HCT116 (cell line): ENCODE results near the gene INS. TPM values are rescaled to one million over a fixed set of nuclear protein-coding genes. Genes with fewer than 3 reads are reported as not detected.

Experiments used
- ATAC-seq: fragments of 200-7000 bp; cut with Tn5 transposase; 2 replicates; pipeline ENCODE4 v1.9.1; 2020; ENCODE audit warnings: mild to moderate bottlenecking, moderate library complexity
- BruUV-seq: library from RNA; stranded (reverse); fragments of 400-500 nt; replicated peaks from 2 replicates; lab custom pipeline; 2021; lab: Mats Ljungman, UMichigan
- CTCF ChIA-PET: fragments of 300-600 bp; sonication (Branson Sonifier 250); formaldehyde crosslinking; loops from one replicate; lab custom pipeline; 2021; ENCODE audit warnings: antibody characterized with exemption; lab: Charles Lee
- POLR2A ChIA-PET: fragments of 300-600, 350-600 bp; sonication (Branson Sonifier 250); formaldehyde crosslinking; loops from one replicate; lab custom pipeline; 2021; ENCODE audit warnings: antibody characterized with exemption; lab: Charles Lee
- RAD21 ChIA-PET, 2 experiments: fragments of 300-600 bp; sonication (Branson Sonifier 250); formaldehyde crosslinking; loops; one replicate each; lab custom pipeline; 2023; ENCODE audit warnings: low total read pairs in 2 of 2; ENCODE audit not compliant: uncharacterized antibody in 2 of 2, unreplicated experiment in 2 of 2, low non-redundant PET in 1 of 2; lab: Charles Lee
- DNase-seq: peaks from one replicate; pipeline ENCODE4 v3.0.0-alpha.2; 2010; ENCODE audit warnings: low read depth, low spot score
- H2AFZ ChIP-seq: fragments of 200-600 bp; shearing (Covaris generic), sonication (generic); 2 replicates; pipeline ENCODE4 v1.6.1; 2017; ENCODE audit warnings: low read depth, mixed run types, mixed read lengths, antibody characterized with exemption, low read length; ENCODE audit not compliant: poor library complexity, severe bottlenecking
- H3K27ac ChIP-seq: 2 replicates; pipeline ENCODE4 v1.5.1; 2012; ENCODE audit warnings: low read depth, low read length
- H3K27me3 ChIP-seq: fragments of 200-600 bp; sonication (generic); 2 replicates; pipeline ENCODE4 v1.6.1; 2016; ENCODE audit warnings: mixed run types, low read length, mixed read lengths; ENCODE audit not compliant: insufficient read depth
- H3K36me3 ChIP-seq, 2 experiments: fragments of 200-500 bp in 1 of 2; fragments of 200-600 bp in 1 of 2; sonication (Bioruptor generic) in 1 of 2; sonication (generic) in 1 of 2; 2 replicates each; pipeline versions ENCODE4 v1.5.1 to v1.6.1; 2014 to 2016; ENCODE audit warnings: low read length in 2 of 2, inconsistent platforms in 1 of 2, mixed read lengths in 1 of 2, mixed run types in 1 of 2; ENCODE audit not compliant: insufficient read depth in 2 of 2, control insufficient read depth in 1 of 2
- H3K4me1 ChIP-seq, 2 experiments: fragments of 200-600 bp in 1 of 2; sonication (generic) in 1 of 2; 2 replicates each; pipeline versions ENCODE4 v1.5.1 to v1.6.1; 2012 to 2017; ENCODE audit warnings: low read length in 2 of 2, inconsistent platforms in 1 of 2, mild to moderate bottlenecking in 1 of 2, mixed read lengths in 1 of 2, mixed run types in 1 of 2, moderate library complexity in 1 of 2; ENCODE audit not compliant: insufficient read depth in 2 of 2, control insufficient read depth in 1 of 2
- H3K4me2 ChIP-seq: fragments of 200-600 bp; sonication (generic); 2 replicates; pipeline ENCODE4 v1.6.1; 2017; ENCODE audit warnings: mixed run types, low read length, mixed read lengths
- H3K4me3 ChIP-seq, 2 experiments: fragments of 200-600 bp in 1 of 2; sonication (generic) in 1 of 2; replicated peaks in 1 of 2; 2 replicates each; pipeline ENCODE4 v1.5.1; 2011 to 2016; ENCODE audit warnings: low read length in 2 of 2, control low read depth in 1 of 2, low read depth in 1 of 2, mild to moderate bottlenecking in 1 of 2, mixed read lengths in 1 of 2, mixed run types in 1 of 2
- H3K79me2 ChIP-seq: fragments of 200-600 bp; sonication (generic); 2 replicates; pipeline ENCODE4 v1.6.1; 2017; ENCODE audit warnings: mild to moderate bottlenecking, mixed run types, low read length, moderate library complexity, mixed read lengths; ENCODE audit not compliant: insufficient read depth
- H3K9ac ChIP-seq: fragments of 200-600 bp; sonication (generic); 2 replicates; pipeline ENCODE4 v1.6.1; 2016; ENCODE audit warnings: low read length, mixed read lengths
- H3K9me2 ChIP-seq: fragments of 200-600 bp; sonication (generic), shearing (Covaris generic); 2 replicates; pipeline ENCODE4 v1.6.1; 2017; ENCODE audit warnings: mixed run types, mild to moderate bottlenecking, moderate library complexity; ENCODE audit not compliant: insufficient read depth
- H3K9me3 ChIP-seq, 2 experiments: fragments of 200-500 bp in 1 of 2; fragments of 200-600 bp in 1 of 2; sonication (Bioruptor generic) in 1 of 2; sonication (generic) in 1 of 2; 2 replicates each; pipeline ENCODE4 v1.6.1; 2014 to 2017; ENCODE audit warnings: low read length in 2 of 2, mixed read lengths in 2 of 2, inconsistent platforms in 1 of 2, low read depth in 1 of 2, mild to moderate bottlenecking in 1 of 2, mixed run types in 1 of 2, moderate library complexity in 1 of 2; ENCODE audit not compliant: control insufficient read depth in 1 of 2, insufficient read depth in 1 of 2
- H4K20me1 ChIP-seq: fragments of 200-600 bp; sonication (generic), shearing (Covaris generic); 2 replicates; pipeline ENCODE4 v1.6.1; 2017; ENCODE audit warnings: mixed run types, mild to moderate bottlenecking, moderate library complexity; ENCODE audit not compliant: insufficient read depth
- CBX3 ChIP-seq: IDR thresholded peaks from 2 replicates; pipeline ENCODE4 v1.6.1; 2012; ENCODE audit warnings: low read depth
- CEBPB ChIP-seq: IDR thresholded peaks from 2 replicates; pipeline ENCODE4 v1.6.1; 2012; ENCODE audit warnings: low read depth
- ELF1 ChIP-seq: IDR thresholded peaks from 2 replicates; pipeline ENCODE4 v1.6.1; 2012; ENCODE audit warnings: low read depth, borderline replicate concordance
- EZH2 ChIP-seq: fragments of 200-600 bp; sonication (generic); IDR thresholded peaks from 2 replicates; pipeline ENCODE4 v1.6.1; 2017; ENCODE audit warnings: antibody characterized with exemption, mixed run types
- EZH2phosphoT487 ChIP-seq: fragments of 200-600 bp; IDR thresholded peaks from 2 replicates; pipeline ENCODE4 v1.6.1; 2018; ENCODE audit warnings: antibody characterized with exemption, borderline replicate concordance
- FOSL1 ChIP-seq: IDR thresholded peaks from 2 replicates; pipeline ENCODE4 v1.6.1; 2012; ENCODE audit warnings: low read depth
- JUND ChIP-seq: IDR thresholded peaks from 2 replicates; pipeline ENCODE4 v1.6.1; 2012
- POLR2A ChIP-seq: IDR thresholded peaks from 2 replicates; pipeline ENCODE4 v1.7.0; 2011; ENCODE audit warnings: borderline replicate concordance; ENCODE audit not compliant: insufficient read depth, insufficient read length; ENCODE audit errors: extremely low read depth
- POLR2AphosphoS5 ChIP-seq: IDR thresholded peaks from 2 replicates; pipeline ENCODE4 v1.6.1; 2011; ENCODE audit warnings: mild to moderate bottlenecking, low read depth, low read length, moderate library complexity
- RAD21 ChIP-seq: IDR thresholded peaks from 2 replicates; pipeline ENCODE4 v1.6.1; 2012; ENCODE audit warnings: low read depth, mild to moderate bottlenecking
- SIN3A ChIP-seq: IDR thresholded peaks from 2 replicates; pipeline ENCODE4 v1.6.1; 2012; ENCODE audit warnings: low read depth
- TCF7L2 ChIP-seq: IDR thresholded peaks from 2 replicates; pipeline ENCODE4 v1.7.0; 2011; ENCODE audit warnings: borderline replicate concordance, inconsistent platforms; ENCODE audit not compliant: insufficient read depth, insufficient read length; ENCODE audit errors: extremely low read depth
- YY1 ChIP-seq: IDR thresholded peaks from 2 replicates; pipeline ENCODE4 v1.6.1; 2011; ENCODE audit warnings: low read length, low read depth, moderate library complexity, mild to moderate bottlenecking; ENCODE audit not compliant: insufficient replicate concordance; ENCODE audit errors: extremely low read depth
- ZFX ChIP-seq: fragments of 450-650 bp; IDR thresholded peaks from 2 replicates; pipeline ENCODE4 v1.6.1; 2017
- intact Hi-C: fragments of 100-400 bp; cut with micrococcal nuclease; formaldehyde crosslinking; loops from 2 replicates; pipeline ENCODE4 v1.10.0; 2022
- total RNA-seq: library from RNA; stranded (reverse); gene quantifications from one replicate; pipeline ENCODE4 v1.2.1, GENCODE V29; 2021; ENCODE audit not compliant: unreplicated experiment
- TF ChIP-seq, protein P1 (sequence below): IDR thresholded peaks from 2 replicates; pipeline ENCODE4 v1.6.1; 2012
- TF ChIP-seq, protein P2 (sequence below): IDR thresholded peaks from 2 replicates; pipeline ENCODE4 v1.6.1; 2012
- TF ChIP-seq, protein P3 (sequence below): IDR thresholded peaks from 2 replicates; pipeline ENCODE4 v1.6.1; 2012; ENCODE audit warnings: low read depth
- TF ChIP-seq, protein P4 (sequence below): IDR thresholded peaks from 2 replicates; pipeline ENCODE4 v1.6.1; 2011; ENCODE audit warnings: mild to moderate bottlenecking, low read length, moderate library complexity; ENCODE audit not compliant: insufficient replicate concordance; ENCODE audit errors: extremely low read depth

Gene INS
- total RNA-seq, 1 experiment from 2014 or later = 0.44 TPM

DNA sequence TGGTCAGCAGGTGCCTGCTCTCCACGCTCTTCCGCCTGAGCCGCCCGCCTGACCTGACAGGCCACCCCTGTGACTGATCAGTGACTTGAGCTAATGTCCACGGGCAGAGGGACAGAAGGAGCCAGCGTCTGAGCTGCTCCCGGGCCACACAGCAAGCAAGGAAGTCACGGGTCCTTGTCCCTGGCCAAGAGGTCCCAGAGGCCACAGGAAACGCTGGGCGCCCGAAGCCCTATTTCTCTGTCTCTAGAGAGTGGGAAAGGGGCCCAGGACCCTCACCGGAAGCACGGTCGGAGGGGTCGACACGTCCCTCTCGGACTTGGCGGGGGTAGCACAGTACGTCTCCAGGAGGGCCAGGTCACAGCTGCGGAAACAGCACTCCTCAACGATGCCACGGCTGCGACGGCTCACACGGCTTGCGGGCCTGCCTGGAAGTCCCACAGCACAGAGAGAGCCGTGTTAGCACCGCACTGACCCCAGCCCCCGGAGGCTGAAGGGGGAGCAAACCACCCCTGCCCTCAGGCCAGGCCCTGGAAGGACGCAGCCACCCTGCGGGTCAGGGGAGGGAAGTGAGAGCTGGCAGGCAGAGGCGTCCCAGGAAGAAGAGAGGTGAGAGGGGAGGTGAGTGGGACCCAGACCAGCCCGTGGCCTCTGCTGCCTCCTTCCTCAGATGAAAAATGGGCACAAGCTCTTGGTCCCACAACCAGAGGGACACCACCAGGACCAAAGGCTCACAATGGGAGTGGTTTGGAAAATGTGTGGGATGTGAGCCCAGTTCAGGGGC is 27.6 kb downstream of the INS start:
- TF ChIP-seq POLR2AphosphoS5 = no peak
- TF ChIP-seq POLR2A = no peak
- TF ChIP-seq SIN3A = no peak
- TF ChIP-seq TCF7L2 = no peak
- no peak for TF ChIP-seq RAD21
- no peak for TF ChIP-seq EZH2
- TF ChIP-seq ELF1 = no peak
- TF ChIP-seq, protein P1, sequence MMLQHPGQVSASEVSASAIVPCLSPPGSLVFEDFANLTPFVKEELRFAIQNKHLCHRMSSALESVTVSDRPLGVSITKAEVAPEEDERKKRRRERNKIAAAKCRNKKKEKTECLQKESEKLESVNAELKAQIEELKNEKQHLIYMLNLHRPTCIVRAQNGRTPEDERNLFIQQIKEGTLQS = no peak
- no peak for TF ChIP-seq YY1
- no peak for TF ChIP-seq ZFX
- TF ChIP-seq CBX3 = no peak
- TF ChIP-seq, protein P2, sequence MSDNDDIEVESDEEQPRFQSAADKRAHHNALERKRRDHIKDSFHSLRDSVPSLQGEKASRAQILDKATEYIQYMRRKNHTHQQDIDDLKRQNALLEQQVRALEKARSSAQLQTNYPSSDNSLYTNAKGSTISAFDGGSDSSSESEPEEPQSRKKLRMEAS = no peak
- TF ChIP-seq EZH2phosphoT487 = no peak
- TF ChIP-seq JUND = no peak
- no peak for TF ChIP-seq FOSL1
- TF ChIP-seq, protein P3, sequence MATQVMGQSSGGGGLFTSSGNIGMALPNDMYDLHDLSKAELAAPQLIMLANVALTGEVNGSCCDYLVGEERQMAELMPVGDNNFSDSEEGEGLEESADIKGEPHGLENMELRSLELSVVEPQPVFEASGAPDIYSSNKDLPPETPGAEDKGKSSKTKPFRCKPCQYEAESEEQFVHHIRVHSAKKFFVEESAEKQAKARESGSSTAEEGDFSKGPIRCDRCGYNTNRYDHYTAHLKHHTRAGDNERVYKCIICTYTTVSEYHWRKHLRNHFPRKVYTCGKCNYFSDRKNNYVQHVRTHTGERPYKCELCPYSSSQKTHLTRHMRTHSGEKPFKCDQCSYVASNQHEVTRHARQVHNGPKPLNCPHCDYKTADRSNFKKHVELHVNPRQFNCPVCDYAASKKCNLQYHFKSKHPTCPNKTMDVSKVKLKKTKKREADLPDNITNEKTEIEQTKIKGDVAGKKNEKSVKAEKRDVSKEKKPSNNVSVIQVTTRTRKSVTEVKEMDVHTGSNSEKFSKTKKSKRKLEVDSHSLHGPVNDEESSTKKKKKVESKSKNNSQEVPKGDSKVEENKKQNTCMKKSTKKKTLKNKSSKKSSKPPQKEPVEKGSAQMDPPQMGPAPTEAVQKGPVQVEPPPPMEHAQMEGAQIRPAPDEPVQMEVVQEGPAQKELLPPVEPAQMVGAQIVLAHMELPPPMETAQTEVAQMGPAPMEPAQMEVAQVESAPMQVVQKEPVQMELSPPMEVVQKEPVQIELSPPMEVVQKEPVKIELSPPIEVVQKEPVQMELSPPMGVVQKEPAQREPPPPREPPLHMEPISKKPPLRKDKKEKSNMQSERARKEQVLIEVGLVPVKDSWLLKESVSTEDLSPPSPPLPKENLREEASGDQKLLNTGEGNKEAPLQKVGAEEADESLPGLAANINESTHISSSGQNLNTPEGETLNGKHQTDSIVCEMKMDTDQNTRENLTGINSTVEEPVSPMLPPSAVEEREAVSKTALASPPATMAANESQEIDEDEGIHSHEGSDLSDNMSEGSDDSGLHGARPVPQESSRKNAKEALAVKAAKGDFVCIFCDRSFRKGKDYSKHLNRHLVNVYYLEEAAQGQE = no peak
- TF ChIP-seq, protein P4, sequence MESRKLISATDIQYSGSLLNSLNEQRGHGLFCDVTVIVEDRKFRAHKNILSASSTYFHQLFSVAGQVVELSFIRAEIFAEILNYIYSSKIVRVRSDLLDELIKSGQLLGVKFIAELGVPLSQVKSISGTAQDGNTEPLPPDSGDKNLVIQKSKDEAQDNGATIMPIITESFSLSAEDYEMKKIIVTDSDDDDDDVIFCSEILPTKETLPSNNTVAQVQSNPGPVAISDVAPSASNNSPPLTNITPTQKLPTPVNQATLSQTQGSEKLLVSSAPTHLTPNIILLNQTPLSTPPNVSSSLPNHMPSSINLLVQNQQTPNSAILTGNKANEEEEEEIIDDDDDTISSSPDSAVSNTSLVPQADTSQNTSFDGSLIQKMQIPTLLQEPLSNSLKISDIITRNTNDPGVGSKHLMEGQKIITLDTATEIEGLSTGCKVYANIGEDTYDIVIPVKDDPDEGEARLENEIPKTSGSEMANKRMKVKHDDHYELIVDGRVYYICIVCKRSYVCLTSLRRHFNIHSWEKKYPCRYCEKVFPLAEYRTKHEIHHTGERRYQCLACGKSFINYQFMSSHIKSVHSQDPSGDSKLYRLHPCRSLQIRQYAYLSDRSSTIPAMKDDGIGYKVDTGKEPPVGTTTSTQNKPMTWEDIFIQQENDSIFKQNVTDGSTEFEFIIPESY = no peak
- no peak for TF ChIP-seq CEBPB
- no peak overlapping the region for H3K4me3 ChIP-seq
- H3K27ac ChIP-seq = no peak overlapping the region
- CTCF ChIA-PET = no interaction called here
- RAD21 ChIA-PET = no interaction called here
- no peaks in the 10 kb centered on the region for H3K27me3 ChIP-seq
- ATAC-seq = no peak
- POLR2A ChIA-PET = no interaction called here
- peaks cover 0 to 16% of the 10 kb centered on the region in 2 experiments; a peak in 2 of 4 replicates for H3K4me1 ChIP-seq
- BruUV-seq = no TSS peak
- no peak overlapping the region for H2AFZ ChIP-seq
- H3K9me3 ChIP-seq = no peaks in the 10 kb centered on the region
- intact Hi-C loops = no loop called here
- no peaks in the 10 kb centered on the region for H3K9me2 ChIP-seq
- H4K20me1 ChIP-seq = no peaks in the 10 kb centered on the region
- H3K4me2 ChIP-seq = no peak overlapping the region
- H3K36me3 ChIP-seq = no peaks in the 10 kb centered on the region
- H3K9ac ChIP-seq = no peak overlapping the region
- no peaks in the 10 kb centered on the region for H3K79me2 ChIP-seq
- DNase-seq = no peak
